H1 (cell line): ENCODE results near the gene TPP1. TPM values are rescaled to one million over a fixed set of nuclear protein-coding genes. Genes with fewer than 3 reads are reported as not detected.
A peak's percentile ranks its signal among the peaks of the same experiment; 100 is the strongest.

ENCODE experiments used
- CTCF ChIA-PET: fragments of 300-600 bp; sonication (Branson Sonifier 250); formaldehyde crosslinking; loops from one replicate; lab custom pipeline; 2021; ENCODE audit not compliant: partially characterized antibody; lab: Charles Lee
- POLR2A ChIA-PET: fragments of 300-600 bp; sonication (Branson Sonifier 250); formaldehyde crosslinking; loops from one replicate; lab custom pipeline; 2021; ENCODE audit warnings: inconsistent platforms; ENCODE audit not compliant: partially characterized antibody; lab: Charles Lee
- DNase-seq, 2 experiments: peaks; one replicate each; pipeline versions ENCODE4 v3.0.0 to v3.0.0-alpha.2; 2010 to 2022; ENCODE audit warnings: low spot score in 2 of 2, low read depth in 1 of 2, mixed read lengths in 1 of 2
- FAIRE-seq: peaks from 2 replicates; lab custom pipeline; 2011; peaks lifted over from hg19 to GRCh38; lab: Jason Lieb, UNC
- H2AFZ ChIP-seq: 2 replicates; pipeline ENCODE4 v1.8.1; 2012; ENCODE audit warnings: low read length, inconsistent platforms
- H2AK5ac ChIP-seq: 2 replicates; pipeline ENCODE4 v1.6.1; 2013; ENCODE audit warnings: low read depth, low read length
- H2BK120ac ChIP-seq: replicated peaks from 2 replicates; pipeline ENCODE3; 2013; ENCODE audit warnings: low read depth, low read length, inconsistent platforms
- H2BK12ac ChIP-seq: 2 replicates; pipeline ENCODE4 v1.6.1; 2013; ENCODE audit warnings: low read depth, low read length
- H2BK15ac ChIP-seq: 2 replicates; pipeline ENCODE4 v1.6.1; 2013; ENCODE audit warnings: low read length
- H2BK20ac ChIP-seq: 2 replicates; pipeline ENCODE4 v1.6.1; 2013; ENCODE audit warnings: low read length
- H2BK5ac ChIP-seq: 2 replicates; pipeline ENCODE4 v1.6.1; 2013; ENCODE audit warnings: low read depth, low read length
- H3K14ac ChIP-seq: 2 replicates; pipeline ENCODE4 v1.6.1; 2013; ENCODE audit warnings: inconsistent platforms; ENCODE audit not compliant: insufficient read length
- H3K18ac ChIP-seq: 2 replicates; pipeline ENCODE4 v1.6.1; 2013; ENCODE audit warnings: low read length; ENCODE audit errors: extremely low read depth
- H3K23ac ChIP-seq: 2 replicates; pipeline ENCODE4 v1.6.1; 2013; ENCODE audit warnings: inconsistent platforms; ENCODE audit not compliant: insufficient read length
- H3K23me2 ChIP-seq: 2 replicates; pipeline ENCODE4 v1.6.1; 2013; ENCODE audit warnings: low read depth, low read length
- H3K27ac ChIP-seq: 2 replicates; pipeline ENCODE4 v1.6.1; 2011; ENCODE audit warnings: low read depth, low read length, inconsistent platforms
- H3K27me3 ChIP-seq, 4 experiments: replicated peaks in 1 of 4; 1 replicate in 1 of 4; 2 replicates in 3 of 4; pipeline versions ENCODE4 v1.6.1 to v1.8.1; 2011 to 2013; ENCODE audit warnings: low read length in 3 of 4, mild to moderate bottlenecking in 3 of 4, inconsistent platforms in 2 of 4, mixed read lengths in 2 of 4, moderate library complexity in 1 of 4; ENCODE audit not compliant: control insufficient read depth in 3 of 4, insufficient read depth in 3 of 4; ENCODE audit errors: extremely low read depth in 1 of 4
- H3K36me3 ChIP-seq, 4 experiments: 2 replicates each; pipeline versions ENCODE4 v1.6.1 to v1.8.1; 2011 to 2013; ENCODE audit warnings: mild to moderate bottlenecking in 4 of 4, low read length in 3 of 4, moderate library complexity in 2 of 4, control low read depth in 1 of 4, inconsistent platforms in 1 of 4; ENCODE audit not compliant: insufficient read depth in 4 of 4, control insufficient read depth in 2 of 4
- H3K4ac ChIP-seq: replicated peaks from 2 replicates; pipeline ENCODE3; 2013; ENCODE audit warnings: low read length, low read depth, mixed read lengths, inconsistent platforms; ENCODE audit not compliant: insufficient read length
- H3K4me1 ChIP-seq, 4 experiments: replicated peaks in 1 of 4; 1 replicate in 1 of 4; 2 replicates in 3 of 4; pipeline versions ENCODE4 v1.6.1 to v1.8.1; 2011 to 2013; ENCODE audit warnings: low read length in 3 of 4, inconsistent platforms in 2 of 4, mixed read lengths in 1 of 4; ENCODE audit not compliant: insufficient read depth in 4 of 4, control insufficient read depth in 3 of 4
- H3K4me2 ChIP-seq, 2 experiments: 2 replicates each; pipeline versions ENCODE4 v1.6.1 to v1.8.1; 2011 to 2013; ENCODE audit warnings: low read depth in 2 of 2, low read length in 2 of 2, control low read depth in 1 of 2, inconsistent platforms in 1 of 2, mild to moderate bottlenecking in 1 of 2; ENCODE audit not compliant: insufficient read depth in 1 of 2
- H3K4me3 ChIP-seq, 4 experiments: fragments of 200-600, 300-600 bp in 1 of 4; sonication (generic), shearing (Covaris generic), sonication (Bioruptor Twin) in 1 of 4; 2 replicates each; pipeline versions ENCODE4 v1.5.1 to v1.8.1; 2011 to 2016; ENCODE audit warnings: low read length in 4 of 4, low read depth in 3 of 4, control low read depth in 2 of 4, inconsistent platforms in 2 of 4, mild to moderate bottlenecking in 2 of 4, mixed read lengths in 1 of 4, moderate library complexity in 1 of 4; ENCODE audit not compliant: insufficient read depth in 2 of 4; ENCODE audit errors: extremely low read depth in 1 of 4
- H3K56ac ChIP-seq: replicated peaks from 2 replicates; pipeline ENCODE3; 2013; ENCODE audit warnings: low read depth, mild to moderate bottlenecking, mixed read lengths, low read length, inconsistent platforms; ENCODE audit not compliant: insufficient read length
- H3K79me1 ChIP-seq: 2 replicates; pipeline ENCODE4 v1.6.1; 2013; ENCODE audit warnings: low read depth, low read length, control low read depth
- H3K79me2 ChIP-seq, 2 experiments: 2 replicates each; pipeline versions ENCODE4 v1.6.1 to v1.8.1; 2012 to 2013; ENCODE audit warnings: low read length in 2 of 2, mild to moderate bottlenecking in 2 of 2, inconsistent platforms in 1 of 2; ENCODE audit not compliant: insufficient read depth in 2 of 2, control insufficient read depth in 1 of 2
- H3K9ac ChIP-seq, 4 experiments: replicated peaks in 1 of 4; 1 replicate in 1 of 4; 2 replicates in 3 of 4; pipeline versions ENCODE4 v1.6.1 to v1.8.1; 2011 to 2013; ENCODE audit warnings: low read depth in 3 of 4, low read length in 3 of 4, control low read depth in 2 of 4, mild to moderate bottlenecking in 2 of 4, moderate library complexity in 2 of 4, inconsistent platforms in 1 of 4; ENCODE audit errors: extremely low read depth in 1 of 4
- H3K9me3 ChIP-seq, 2 experiments: 2 replicates each; pipeline versions ENCODE4 v1.6.1 to v1.8.1; 2012 to 2013; ENCODE audit warnings: mild to moderate bottlenecking in 2 of 2, moderate library complexity in 2 of 2, control low read depth in 1 of 2, inconsistent platforms in 1 of 2, low read depth in 1 of 2, low read length in 1 of 2, mixed read lengths in 1 of 2; ENCODE audit not compliant: insufficient read depth in 2 of 2
- H4K20me1 ChIP-seq, 2 experiments: replicated peaks in 1 of 2; 2 replicates each; pipeline versions ENCODE3 to v1.8.1; 2011 to 2013; ENCODE audit warnings: inconsistent platforms in 2 of 2, low read length in 2 of 2, mild to moderate bottlenecking in 1 of 2; ENCODE audit not compliant: insufficient read depth in 2 of 2, control insufficient read depth in 1 of 2
- H4K5ac ChIP-seq: 2 replicates; pipeline ENCODE4 v1.6.1; 2013; ENCODE audit warnings: low read length, low read depth, mixed read lengths, inconsistent platforms; ENCODE audit not compliant: insufficient read length
- H4K8ac ChIP-seq: 2 replicates; pipeline ENCODE4 v1.8.0; 2013; ENCODE audit warnings: mild to moderate bottlenecking, moderate library complexity, low read length, inconsistent platforms; ENCODE audit not compliant: insufficient read depth; ENCODE audit errors: extremely low read depth
- H4K91ac ChIP-seq: replicated peaks from 2 replicates; pipeline ENCODE3; 2013; ENCODE audit warnings: low read length, mixed read lengths, inconsistent platforms; ENCODE audit not compliant: insufficient read length
- CBX5 ChIP-seq: fragments of 300-800, 300-1000 bp; sonication (generic); IDR thresholded peaks from 2 replicates; pipeline ENCODE4 v1.7.1; 2016; ENCODE audit warnings: antibody characterized with exemption, low read length, low read depth
- CBX8 ChIP-seq: fragments of 300-800, 300-1000 bp; sonication (generic); IDR thresholded peaks from 2 replicates; pipeline ENCODE4 v1.7.1; 2016; ENCODE audit warnings: low read depth, low read length, borderline replicate concordance
- CHD1 ChIP-seq: IDR thresholded peaks from 2 replicates; pipeline ENCODE4 v1.6.1; 2012; ENCODE audit warnings: low read depth, low read length, improper control_type of control experiment
- CREB1 ChIP-seq: IDR thresholded peaks from 2 replicates; pipeline ENCODE4 v1.6.1; 2012; ENCODE audit warnings: inconsistent platforms
- EP300 ChIP-seq, 2 experiments: IDR thresholded peaks; 1 replicate in 1 of 2; 2 replicates in 1 of 2; pipeline ENCODE4 v1.6.1; 2011 to 2012; ENCODE audit warnings: low read depth in 2 of 2, low read length in 2 of 2, mild to moderate bottlenecking in 2 of 2, borderline replicate concordance in 1 of 2, inconsistent platforms in 1 of 2, moderate library complexity in 1 of 2
- EZH2 ChIP-seq: fragments of 200-600 bp; sonication (generic); IDR thresholded peaks from 2 replicates; pipeline ENCODE4 v1.7.1; 2012; ENCODE audit warnings: low read depth, mild to moderate bottlenecking, moderate library complexity, low read length, inconsistent platforms; ENCODE audit not compliant: severe bottlenecking
- KDM5A ChIP-seq: fragments of 200-600 bp; IDR thresholded peaks from 2 replicates; pipeline ENCODE4 v1.7.1; 2012; ENCODE audit warnings: mild to moderate bottlenecking, low read length, inconsistent platforms, mixed read lengths
- RXRA ChIP-seq: IDR thresholded peaks from 2 replicates; pipeline ENCODE4 v1.6.1; 2011; ENCODE audit warnings: low read depth, mild to moderate bottlenecking, low read length, moderate library complexity; ENCODE audit not compliant: insufficient read depth
- SIX5 ChIP-seq: IDR thresholded peaks from 2 replicates; pipeline ENCODE4 v1.6.1; 2011; ENCODE audit warnings: mild to moderate bottlenecking, low read depth, low read length
- WGBS, 2 experiments: shearing (Covaris generic) in 1 of 2; methylation state at CpG; one replicate each; pipeline versions ENCODE4 v1.1.6 to v1.1.7; 2013 to 2015; ENCODE audit warnings: low lambda C conversion rate in 2 of 2, mixed read lengths in 2 of 2, inconsistent platforms in 1 of 2, low coverage in 1 of 2, missing lambda C conversion rate in 1 of 2; ENCODE audit not compliant: insufficient replicate concordance in 2 of 2, insufficient coverage in 1 of 2, insufficient read length in 1 of 2; ENCODE audit errors: extremely low coverage in 1 of 2, missing lambda C conversion rate in 1 of 2; 5-methylcytosine and 5-hydroxymethylcytosine counted together
- polyA plus RNA-seq, 7 experiments: library from polyadenylated mRNA; depleted of rRNA in 3 of 7; stranded (reverse) in 5 of 7; unstranded in 2 of 7; fragments of >200 nt in 5 of 7; fragments of 200-250 nt in 2 of 7; gene quantifications; 1 replicate in 5 of 7; 2 replicates in 1 of 7; 4 replicates in 1 of 7; pipeline versions ENCODE4 v1.2.1 to v1.2.3, GENCODE V29; 2011 to 2013; ENCODE audit warnings: missing spikeins in 2 of 7, mixed read lengths in 2 of 7
- total RNA-seq: library from RNA; stranded (reverse); fragmentation: NEBNext Ultra II Directional; extraction: Animal tissue kit (Norgen Biotek cat#: 25700); gene quantifications from 2 replicates; pipeline ENCODE4 v1.2.1, GENCODE V29; 2021
- TF ChIP-seq, protein P1 (sequence below): IDR thresholded peaks from 2 replicates; pipeline ENCODE4 v1.6.1; 2012; ENCODE audit warnings: low read length, inconsistent platforms

Gene TPP1
- total and polyA plus RNA-seq, 2 of the 8 experiments (the other 6 are each of a cell fraction or from before 2014, with no cell fraction given): 36.1 to 77.5 TPM

- no peaks in the 10 kb centered on the region; a peak in 1 of 7 replicates for H3K27me3 ChIP-seq
- no peak overlapping the region; a peak in 1 of 7 replicates for H3K9ac ChIP-seq
- H3K23me2 ChIP-seq: no peaks in the 10 kb centered on the region
- no peak overlapping the region for H3K56ac ChIP-seq
- no peaks in the 10 kb centered on the region for H3K79me2 ChIP-seq
- no peak overlapping the region for H2AFZ ChIP-seq
- no peak overlapping the region for H4K8ac ChIP-seq
- no peak overlapping the region for H4K91ac ChIP-seq
- H3K36me3 ChIP-seq: no peaks in the 10 kb centered on the region; a peak in 1 of 8 replicates
- FAIRE-seq: no peak
- WGBS, 2 experiments: 90% methylated on average over 36 of the region's 36 CpGs; no CpG with 5 or more reads in 1 of the 2 experiments
- H3K14ac ChIP-seq: no peak overlapping the region
- H3K4ac ChIP-seq: no peak overlapping the region
- H2BK5ac ChIP-seq: no peak overlapping the region
- H3K9me3 ChIP-seq: no peaks in the 10 kb centered on the region
- H2AK5ac ChIP-seq: 0 out of 2 replicates have a peak overlapping the region, but pooled peaks have one; percentile 44
- H2BK15ac ChIP-seq: no peak overlapping the region
- H3K18ac ChIP-seq: no peak overlapping the region
- POLR2A ChIA-PET: no interaction called here
- no peak overlapping the region for H2BK120ac ChIP-seq
- DNase-seq: no peak
- no peaks in the 10 kb centered on the region for H3K4me1 ChIP-seq
- no peak overlapping the region for H3K4me3 ChIP-seq
- H4K20me1 ChIP-seq: peaks cover 0 to 2% of the 10 kb centered on the region in 2 experiments
- H4K5ac ChIP-seq: no peak overlapping the region
- no peak overlapping the region for H3K27ac ChIP-seq
- H3K79me1 ChIP-seq: no peaks in the 10 kb centered on the region
- H2BK12ac ChIP-seq: no peak overlapping the region
- H3K4me2 ChIP-seq: no peak overlapping the region
- no peak overlapping the region for H3K23ac ChIP-seq
- H2BK20ac ChIP-seq: no peak overlapping the region
- CTCF ChIA-PET: interaction anchor here (1.1 to 2.7 kb wide), 5 partner anchors 8 to 109 kb away, joined by 3 to 10 read pairs (median 3); no protein-coding TSS in a partner anchor
- TF ChIP-seq, protein P1, sequence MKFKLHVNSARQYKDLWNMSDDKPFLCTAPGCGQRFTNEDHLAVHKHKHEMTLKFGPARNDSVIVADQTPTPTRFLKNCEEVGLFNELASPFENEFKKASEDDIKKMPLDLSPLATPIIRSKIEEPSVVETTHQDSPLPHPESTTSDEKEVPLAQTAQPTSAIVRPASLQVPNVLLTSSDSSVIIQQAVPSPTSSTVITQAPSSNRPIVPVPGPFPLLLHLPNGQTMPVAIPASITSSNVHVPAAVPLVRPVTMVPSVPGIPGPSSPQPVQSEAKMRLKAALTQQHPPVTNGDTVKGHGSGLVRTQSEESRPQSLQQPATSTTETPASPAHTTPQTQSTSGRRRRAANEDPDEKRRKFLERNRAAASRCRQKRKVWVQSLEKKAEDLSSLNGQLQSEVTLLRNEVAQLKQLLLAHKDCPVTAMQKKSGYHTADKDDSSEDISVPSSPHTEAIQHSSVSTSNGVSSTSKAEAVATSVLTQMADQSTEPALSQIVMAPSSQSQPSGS: no peak
- TF ChIP-seq CHD1 (no peak), EP300 (IDR thresholded peaks at IDR 0.05; ENCODE audit: borderline replicate concordance in 1 of 2, low read depth in 2 of 2, low read length in 2 of 2) (no peak), RXRA (no peak), CBX8 (no peak), SIX5 (no peak), CBX5 (no peak), EZH2 (no peak), KDM5A (no peak), CREB1 (no peak)
Measured at GRCh38 chr11:6640036-6640984, 21.1 kb upstream of the TPP1 start.
